T follicular helper cell (primary cell): ENCODE results near the gene FOXRED1.
"Not testable (repeated sequence)": the region's sequence is repeated elsewhere in the genome, so short reads cannot be mapped to it uniquely, and the experiment has no call there.

ENCODE experiments used
- DNase-seq: peaks from one replicate; pipeline ENCODE4 v3.0.0-alpha.2; 2020; ENCODE audit warnings: low read depth

FOXRED1 gene

DNA sequence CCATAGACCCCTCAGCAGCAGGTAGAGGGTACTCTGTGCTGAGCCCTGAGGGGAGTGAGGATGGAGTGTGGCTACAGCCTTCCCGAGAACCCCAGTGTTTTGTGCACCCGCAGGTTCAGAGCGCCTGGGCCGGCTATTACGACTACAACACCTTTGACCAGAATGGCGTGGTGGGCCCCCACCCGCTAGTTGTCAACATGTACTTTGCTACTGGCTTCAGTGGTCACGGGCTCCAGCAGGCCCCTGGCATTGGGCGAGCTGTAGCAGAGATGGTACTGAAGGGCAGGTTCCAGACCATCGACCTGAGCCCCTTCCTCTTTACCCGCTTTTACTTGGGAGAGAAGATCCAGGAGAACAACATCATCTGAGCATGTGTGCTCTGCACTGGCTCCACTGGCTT lies 8.4 kb downstream of the FOXRED1 start:
- no peak for DNase-seq

DNA sequence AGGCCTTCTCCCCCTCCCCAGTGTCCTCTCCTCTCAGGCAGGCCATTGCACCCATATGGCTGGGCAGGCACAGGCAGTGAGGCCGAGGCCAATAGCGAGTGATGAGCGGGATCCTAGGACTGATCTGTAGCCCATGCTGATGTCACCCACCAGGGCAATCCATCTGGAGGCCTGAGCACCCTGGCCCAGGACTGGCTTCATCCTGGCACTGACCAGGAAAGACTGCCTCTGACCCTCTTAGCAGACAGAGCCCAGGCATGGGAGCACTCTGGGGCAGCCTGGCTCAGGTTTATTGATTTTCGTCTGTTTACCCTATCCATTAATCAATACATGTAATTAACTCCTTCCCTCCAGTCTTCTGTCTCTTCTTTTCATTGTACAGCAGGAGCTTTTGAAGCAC lies 8.8 kb downstream of the FOXRED1 start:
- no peak for DNase-seq

DNA sequence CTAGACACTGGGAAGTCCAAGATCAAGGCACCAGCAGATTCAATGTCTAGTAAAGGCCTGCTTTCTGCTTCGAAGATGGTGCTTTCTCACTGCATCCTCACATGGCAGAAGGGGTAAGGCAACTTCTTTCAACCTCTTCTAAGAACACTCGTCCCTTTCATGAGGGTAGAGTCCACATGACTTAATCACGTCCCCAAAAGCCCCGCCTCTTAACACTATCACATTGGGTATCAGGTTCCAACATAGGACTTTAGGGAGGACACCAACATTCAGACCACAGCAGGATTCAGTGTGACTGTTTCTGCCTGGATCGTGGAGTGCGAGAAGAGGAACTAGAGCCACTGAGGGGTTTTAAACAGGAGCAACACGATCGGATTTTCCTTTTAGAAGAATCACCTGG lies 10.2 kb downstream of the FOXRED1 start:
- no peak for DNase-seq

DNA sequence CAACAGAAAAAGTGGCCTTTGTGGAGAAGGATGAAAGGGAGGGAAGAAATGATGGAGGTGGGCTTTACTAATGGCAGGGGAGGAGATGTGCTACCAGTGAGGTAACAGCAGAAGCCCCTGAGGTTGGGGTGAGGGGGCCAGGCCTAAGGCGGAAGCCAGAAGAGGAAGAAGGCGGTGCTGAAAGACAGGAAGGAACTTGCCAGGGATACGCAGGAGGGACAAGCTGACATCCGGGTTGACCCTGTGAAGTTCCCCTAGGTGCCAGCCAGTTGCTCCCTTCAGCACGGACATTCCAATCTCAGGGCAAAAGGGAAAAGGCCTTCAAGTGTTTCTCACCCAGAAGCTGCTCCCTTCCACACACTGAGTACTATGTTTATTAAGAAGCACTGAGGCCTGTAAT lies 11.6 kb downstream of the FOXRED1 start:
- no peak for DNase-seq

DNA sequence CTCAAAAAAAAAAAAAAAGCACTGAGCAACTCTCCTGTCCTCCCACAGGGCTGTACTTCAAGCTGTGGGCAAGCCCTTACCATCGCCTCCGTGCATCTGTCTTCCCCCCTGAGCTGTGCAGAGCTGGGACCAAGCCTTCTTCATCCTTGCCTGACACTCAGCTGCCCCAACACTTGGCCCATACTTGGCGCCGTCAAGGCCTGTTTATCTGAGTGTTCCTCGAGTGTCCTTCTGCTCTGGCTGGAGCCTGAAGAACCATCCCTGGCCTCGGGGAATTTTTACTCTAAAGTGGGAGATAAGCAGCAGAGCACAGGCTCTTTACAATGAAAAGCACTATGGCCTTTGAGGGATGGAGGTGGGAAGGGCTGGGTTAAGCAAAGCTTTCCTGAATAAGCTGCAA lies 12.3 kb downstream of the FOXRED1 start:
- DNase-seq, result no peak

DNA sequence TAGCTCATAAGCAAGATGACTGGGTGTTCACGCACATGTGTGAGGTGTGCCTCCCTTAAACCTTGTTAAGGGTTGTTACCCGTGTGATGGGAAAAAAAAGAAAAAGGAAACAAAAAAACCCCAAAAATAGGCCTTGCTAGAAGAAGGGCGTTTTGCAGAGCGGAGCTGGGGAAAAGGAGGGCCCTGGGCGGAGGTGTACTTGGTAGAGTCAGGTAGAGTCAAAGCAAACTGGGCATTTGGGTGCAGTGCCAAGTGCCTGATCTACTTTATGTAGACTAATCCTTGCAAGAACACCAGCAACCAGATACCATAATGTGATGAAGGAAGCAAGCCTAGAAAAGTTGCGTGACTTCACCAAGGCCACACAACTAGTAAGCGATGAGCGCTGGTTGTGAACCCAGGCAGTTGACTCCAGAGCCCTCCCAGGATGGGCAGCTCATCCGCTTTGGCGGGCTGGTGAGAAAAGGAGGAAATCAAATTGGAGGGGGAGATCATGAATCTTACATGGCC lies 12.8 kb downstream of the FOXRED1 start:
- no peak for DNase-seq

DNA sequence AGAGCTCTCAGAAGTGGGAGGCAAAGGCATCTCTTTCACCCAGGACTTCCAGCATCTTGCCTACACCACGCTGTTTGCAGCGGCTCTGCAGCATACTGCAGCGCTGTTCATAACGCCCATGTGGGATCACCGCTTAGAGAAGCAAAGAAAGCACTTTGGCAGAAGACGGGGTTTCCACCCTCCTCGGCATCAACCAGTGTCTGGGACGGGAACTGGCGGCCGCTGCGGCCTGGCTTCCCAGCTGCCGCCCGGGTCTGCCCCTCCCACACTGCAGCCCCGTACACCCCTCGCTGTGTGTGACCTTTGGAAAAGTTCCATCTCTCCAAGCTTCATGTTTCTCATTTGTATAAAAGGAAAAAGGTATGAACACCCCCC lies 13.4 kb downstream of the FOXRED1 start:
- DNase-seq, result peak; percentile 16

DNA sequence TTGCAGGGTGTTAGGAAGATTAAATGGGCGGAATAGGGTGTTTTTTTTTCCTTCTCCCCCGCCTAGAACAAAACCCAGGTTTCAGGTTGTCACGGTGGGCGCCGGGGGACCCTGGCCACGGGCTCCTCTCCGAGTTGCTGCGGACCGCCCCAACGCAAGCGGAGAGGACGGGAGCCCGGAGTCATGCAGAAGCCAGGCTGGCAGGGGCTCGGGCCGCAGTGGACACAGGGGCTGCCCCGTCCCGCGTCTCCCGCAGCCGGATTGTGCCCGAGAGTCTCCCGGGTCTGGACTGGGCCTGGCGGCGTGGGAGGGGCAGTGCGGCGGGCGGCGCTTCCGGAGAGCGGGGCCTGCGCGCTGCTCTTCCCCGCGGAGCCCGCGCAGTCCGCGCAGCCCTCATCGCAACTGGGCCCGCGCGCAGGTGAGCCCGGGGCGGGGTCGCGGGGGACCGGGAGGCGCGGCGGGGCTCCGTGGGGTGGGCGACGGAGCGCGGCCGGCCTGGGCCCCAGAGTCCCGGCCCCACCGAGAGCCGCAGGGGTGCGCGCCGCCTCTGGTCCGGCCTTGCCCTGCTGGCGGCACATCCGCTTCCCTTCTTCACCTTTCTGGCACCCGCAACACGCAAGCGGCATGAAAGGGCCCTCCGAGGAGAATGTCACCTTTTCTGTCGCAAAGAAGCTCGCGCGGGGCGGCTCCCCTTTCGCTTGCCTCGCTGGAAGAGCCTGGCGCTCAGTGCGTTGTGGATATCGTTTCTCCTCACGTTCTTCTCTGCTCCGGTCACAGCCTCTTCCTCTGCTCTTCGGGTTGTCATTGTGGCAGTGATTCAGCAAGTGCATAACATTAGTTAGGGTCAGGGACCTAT lies 14.0 kb downstream of the FOXRED1 start, which contains the start of gene TIRAP:
Gene TIRAP, plus strand, starts transcription at position 358 of the 856 bp plus-strand sequence. CDS start 7,802 bp downstream, outside the sequence.
- peak; percentile 51 for DNase-seq

DNA sequence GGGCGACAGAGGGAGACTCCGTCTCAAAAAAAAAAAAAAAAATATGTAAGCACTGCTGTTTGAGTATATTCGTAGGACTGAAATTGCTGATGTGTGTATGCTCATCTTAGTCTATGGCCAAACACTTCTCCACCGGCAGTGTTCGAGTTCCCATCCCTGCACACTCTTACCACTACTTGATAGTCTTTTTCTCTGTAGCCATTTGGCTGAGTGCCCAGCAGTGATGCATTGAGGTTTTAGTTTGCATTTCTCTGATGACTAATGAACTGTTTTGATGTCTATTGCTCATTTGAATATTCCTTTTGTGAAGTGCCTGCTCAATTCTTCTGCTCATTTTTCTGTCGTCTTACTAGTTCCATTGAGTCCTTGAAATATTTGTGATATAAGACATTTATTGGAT lies 15.9 kb downstream of the FOXRED1 start:
- DNase-seq, result peak; percentile 86

DNA sequence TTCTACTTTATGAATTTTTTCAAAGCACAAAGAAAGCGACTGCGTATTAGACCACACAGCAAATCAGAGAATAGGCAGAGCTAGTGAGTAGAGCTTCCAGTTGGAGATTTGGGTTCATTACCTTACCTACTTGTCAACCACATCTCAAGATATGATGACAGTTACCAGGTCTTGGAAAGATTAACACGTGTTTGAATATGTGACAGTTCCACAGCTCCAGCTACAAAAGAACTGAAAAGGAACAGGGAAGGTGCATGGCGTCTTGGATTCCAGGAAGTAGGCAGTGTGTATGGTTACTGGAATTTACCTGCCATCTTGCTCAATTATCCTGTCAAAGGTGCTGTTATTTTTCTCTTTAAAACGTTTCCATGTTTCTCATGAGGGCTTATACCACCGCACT lies 19.3 kb downstream of the FOXRED1 start:
- DNase-seq, result no peak

DNA sequence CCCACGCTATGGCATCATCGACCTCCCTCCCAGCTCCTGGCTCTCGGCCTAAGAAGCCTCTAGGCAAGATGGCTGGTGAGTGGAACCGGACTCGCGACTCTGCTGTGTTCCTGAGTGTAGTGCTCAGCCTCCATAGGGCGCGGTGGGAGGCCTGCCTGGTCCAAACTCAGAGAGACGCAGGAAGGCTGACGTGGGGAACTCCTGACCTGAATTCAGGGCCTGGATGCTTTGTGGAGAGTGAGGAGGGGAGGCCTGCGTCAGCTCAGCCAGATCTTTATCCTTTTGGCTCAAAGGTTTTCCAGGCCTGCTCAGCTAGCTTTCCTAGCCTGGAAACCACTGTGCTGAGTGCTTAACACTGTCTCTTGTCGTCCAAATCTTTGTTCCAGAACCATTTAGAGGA lies 21.9 kb downstream of the FOXRED1 start:
- DNase-seq, result no peak

DNA sequence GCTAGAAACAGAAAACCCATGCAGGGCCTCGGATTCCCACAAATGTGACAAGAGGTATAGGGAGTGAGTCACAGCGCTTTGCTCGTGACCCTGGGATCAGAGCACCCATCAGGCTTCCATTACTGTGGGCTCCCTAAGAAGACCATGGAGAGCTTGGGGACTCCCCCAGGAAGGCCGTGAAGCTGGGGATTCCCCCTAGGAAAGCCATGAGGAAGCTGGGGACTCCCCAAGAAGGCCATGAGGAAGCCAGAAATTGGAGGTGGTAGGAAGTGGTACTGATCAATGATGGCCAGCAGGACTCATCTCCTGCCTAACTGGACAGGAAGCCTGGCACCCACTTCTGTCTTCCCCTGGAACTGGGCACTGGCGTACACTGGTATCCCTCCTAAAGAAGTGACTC lies 24.8 kb downstream of the FOXRED1 start:
- DNase-seq, result no peak

DNA sequence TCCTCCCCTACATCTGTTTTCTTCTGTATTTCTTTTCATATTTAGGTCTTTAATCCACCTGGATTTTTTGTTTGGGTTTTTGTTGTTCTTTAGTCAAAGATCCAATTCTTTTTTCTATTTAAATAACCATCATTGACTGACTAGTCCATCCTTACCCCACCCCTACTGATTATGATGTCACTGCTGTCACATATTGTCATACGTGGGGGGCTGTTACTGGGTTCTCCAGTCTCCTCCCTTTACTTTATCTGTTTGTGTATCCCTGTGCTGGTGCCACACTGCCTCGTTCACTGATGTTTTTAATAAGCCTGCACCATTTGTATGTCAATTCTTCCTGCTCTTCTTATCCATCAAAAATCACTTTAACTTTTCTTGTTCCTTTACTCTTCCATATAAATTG lies 28.1 kb downstream of the FOXRED1 start:
- no peak for DNase-seq

DNA sequence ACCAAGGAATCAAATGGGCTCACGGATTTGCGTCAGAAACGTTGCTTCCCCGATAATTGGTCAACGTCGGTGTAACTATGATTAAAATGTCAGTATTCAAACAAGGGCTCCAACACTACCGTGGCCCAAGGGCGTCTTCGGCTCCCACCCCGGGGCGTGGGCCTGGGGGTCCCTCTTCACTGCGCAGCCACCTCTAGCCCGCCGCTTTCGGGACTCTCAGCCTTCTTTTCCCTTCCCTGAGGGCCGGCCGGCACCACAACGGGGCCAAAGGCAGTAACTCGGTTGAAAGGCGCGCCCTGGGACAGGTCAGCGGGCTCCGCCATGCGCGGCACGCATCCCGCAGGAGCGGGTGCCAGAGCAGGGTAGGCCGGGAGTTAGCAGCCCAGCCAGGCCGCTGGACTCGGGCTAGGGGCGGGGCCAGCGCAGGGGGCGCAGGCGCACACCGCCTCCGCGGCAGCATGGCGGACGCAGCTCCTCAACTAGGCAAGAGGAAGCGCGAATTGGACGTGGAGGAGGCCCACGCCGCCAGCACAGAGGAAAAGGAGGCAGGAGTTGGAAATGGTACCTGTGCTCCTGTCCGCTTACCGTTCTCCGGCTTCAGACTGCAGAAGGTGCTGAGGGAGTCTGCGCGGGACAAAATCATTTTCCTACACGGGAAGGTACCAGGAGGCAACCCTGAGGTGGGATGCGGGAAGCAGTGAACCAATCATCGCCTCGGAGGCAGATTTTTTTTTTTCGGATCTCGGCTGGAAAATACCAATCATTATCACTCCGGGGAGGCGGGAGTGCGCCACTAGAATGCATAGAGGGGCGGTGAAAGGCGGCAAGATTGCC lies 34.9 kb downstream of the FOXRED1 start, which contains the start of gene DCPS:
Gene DCPS, plus strand, starts transcription at position 438 of the 834 bp plus-strand sequence. Its CDS starts 21 bp downstream, at position 459.
- peak; percentile 78 for DNase-seq

DNA sequence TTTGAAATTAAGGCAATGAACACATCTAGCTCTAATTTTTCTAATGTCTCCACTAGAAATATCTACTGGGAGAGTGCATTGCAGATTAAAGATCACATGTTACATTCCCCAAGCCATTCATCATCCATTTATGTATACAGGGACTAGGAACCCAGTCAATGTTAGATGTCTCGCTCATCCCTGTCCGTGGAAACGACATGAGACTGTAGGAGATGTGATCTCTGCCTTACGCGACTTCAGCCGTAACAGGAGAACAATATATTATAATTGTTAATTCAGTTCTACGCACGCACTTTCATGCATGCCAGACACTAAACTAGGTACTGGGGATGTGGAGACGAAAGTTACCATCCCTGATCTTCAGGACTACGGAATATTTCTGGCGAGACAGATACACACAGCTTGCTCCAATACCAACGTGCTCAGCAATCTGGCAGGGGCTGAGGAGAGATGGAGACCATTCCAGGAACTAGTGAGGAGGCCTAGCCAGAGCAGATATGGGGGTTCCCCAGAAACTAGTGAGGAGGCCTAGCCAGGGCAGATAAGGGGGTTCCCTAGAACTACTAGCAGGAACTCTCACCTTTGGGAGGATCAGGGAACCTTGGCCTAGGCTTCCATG lies 35.6 kb downstream of the FOXRED1 start:
- no peak for DNase-seq

DNA sequence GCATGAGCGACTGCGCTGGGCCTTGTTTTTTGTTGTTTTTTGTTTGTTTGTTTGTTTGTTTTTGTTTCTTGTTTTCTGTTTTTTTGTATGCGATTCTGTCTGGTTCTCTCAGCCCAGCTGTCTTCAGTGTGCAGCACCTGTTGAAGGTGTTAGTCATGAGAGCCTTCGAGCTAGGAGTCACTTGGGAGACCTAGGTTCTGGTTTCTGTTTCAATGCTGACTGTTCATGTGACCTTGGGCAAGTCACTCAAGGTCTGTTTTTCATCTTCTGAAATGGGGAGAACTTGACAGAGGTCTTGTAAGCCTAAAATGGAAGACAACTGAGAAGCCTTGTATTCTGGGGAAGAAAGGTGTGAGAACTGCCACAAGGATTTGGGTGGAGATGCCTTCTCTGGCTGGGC lies 36.7 kb downstream of the FOXRED1 start:
- DNase-seq, result no peak

DNA sequence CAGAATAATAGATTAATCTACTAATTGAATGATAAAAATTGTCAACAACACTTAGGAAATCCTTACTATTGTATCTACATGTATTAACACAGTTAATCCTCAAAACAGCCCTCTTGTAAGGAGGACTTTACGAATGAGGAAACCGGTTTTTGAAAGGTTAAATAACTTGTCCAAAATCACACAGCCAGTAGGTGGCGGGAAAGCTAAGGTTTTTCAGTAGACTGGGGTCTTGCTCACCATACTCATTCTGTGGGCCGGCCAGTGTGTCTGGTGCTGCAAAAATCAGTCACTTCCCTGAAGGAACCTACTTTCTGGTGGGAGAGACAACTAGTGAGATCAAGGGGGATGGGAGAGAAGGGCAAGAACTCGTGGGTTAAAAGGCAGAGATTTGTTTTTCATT lies 38.8 kb downstream of the FOXRED1 start:
- no peak for DNase-seq

DNA sequence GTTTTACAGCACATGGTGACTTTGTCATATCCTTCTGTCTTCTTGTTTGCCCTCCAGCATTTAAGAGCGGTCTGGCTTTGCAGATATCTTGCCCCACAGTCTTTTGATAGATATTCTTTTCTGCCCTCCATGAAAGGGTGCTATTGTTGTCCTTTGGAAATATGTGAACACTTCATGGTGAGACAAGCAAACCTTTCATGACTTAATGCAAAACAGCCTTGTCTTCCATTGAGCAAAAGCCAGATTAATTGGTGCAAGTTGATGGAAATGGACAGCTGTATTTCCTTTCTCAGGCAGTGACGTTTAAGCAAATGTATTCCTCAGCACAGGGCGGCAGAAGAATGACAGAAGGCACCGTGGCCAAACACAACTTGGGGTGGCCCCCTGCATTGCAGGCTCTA lies 39.3 kb downstream of the FOXRED1 start:
- DNase-seq, result no peak

DNA sequence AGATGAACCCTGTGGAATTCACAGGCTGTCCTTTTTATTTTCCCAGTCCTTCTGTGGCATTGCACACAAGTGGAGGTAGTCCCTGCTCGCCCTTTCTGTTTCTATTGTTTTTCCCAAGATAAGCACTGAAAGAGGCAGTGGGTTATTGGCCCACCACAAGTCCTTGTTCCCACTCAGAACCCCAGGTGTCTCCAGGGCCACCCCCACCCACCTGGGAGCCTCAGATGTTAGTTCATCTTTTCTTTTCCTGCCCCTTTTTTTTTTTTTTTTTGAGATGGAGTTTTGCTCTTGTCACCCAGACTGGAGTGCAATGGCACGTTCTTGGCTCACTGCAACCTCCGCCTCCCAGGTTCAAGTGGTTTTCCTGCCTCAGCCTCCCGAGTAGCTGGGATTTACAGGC lies 39.8 kb downstream of the FOXRED1 start:
- not testable (repeated sequence) for DNase-seq

DNA sequence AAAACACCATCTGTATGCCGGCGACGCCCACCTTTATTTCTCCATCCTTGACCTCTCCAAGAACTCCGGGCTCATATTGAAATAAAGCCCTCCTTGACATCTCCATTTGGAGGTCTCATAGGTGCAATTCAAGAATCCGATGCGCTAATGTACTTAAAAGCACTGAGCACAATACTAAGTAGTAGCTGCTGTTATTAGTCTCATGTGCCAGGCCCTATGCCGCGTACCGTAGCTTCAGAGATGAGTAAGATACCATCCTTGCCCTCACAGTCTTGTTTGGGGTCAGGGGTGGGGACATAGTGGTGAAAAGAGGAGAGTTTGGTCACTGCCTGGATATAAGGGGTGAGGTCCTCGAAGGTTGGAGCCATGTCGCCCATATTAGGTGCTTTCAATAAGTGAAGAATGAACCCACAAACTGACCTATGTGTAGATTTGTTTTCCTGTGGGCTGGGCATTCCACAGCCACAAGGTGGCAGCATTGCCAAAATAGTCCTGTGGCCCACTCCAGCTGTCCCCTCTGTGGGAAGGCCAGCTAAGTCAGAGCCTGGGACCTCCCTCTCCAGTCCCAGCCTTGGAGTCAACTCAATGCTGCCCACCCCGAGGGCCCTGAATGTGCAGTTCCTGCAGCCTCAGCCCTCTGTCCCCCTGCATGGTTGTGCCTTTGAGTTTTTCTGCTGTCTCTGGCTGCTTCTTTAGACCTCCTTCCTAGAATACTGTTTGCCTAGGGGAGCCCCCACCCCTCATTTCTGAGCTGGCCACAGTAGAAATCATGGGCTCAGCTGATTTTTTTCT lies 41.4 kb downstream of the FOXRED1 start:
- peak; percentile 15 for DNase-seq

DNA sequence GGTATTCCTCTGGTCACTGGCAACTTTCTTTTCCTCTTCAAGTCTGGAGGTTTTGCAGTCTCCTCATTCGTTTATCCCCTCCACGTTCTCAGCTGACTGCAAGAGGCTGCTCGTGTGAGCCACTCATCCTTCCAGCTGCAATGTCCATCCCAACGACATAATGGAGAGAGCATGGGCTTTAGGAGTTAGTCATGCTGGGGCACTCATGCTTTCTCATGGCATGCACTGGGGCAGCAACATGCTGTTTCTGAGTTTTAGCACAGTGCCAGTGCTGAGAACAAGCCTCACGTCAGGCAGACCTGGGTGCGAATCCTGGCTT lies 42.0 kb downstream of the FOXRED1 start:
- DNase-seq, result no peak
